OCI-LY3 (cell line): Measurements from ENCODE around the gene ANKRD24.

Experiments
- EZH2phosphoT487 ChIP-seq: fragments of 200-600 bp; shearing (Covaris generic); IDR thresholded peaks from 2 replicates; pipeline ENCODE4 v1.6.1; 2018; ENCODE audit warnings: antibody characterized with exemption, mixed run types, low read depth
- TF ChIP-seq, protein P1 (sequence below): fragments of 200-600, 300-600 bp; sonication (generic); IDR thresholded peaks from 2 replicates; pipeline ENCODE4 v1.5.1; 2014; ENCODE audit warnings: antibody characterized with exemption, low read length, low read depth

DNA sequence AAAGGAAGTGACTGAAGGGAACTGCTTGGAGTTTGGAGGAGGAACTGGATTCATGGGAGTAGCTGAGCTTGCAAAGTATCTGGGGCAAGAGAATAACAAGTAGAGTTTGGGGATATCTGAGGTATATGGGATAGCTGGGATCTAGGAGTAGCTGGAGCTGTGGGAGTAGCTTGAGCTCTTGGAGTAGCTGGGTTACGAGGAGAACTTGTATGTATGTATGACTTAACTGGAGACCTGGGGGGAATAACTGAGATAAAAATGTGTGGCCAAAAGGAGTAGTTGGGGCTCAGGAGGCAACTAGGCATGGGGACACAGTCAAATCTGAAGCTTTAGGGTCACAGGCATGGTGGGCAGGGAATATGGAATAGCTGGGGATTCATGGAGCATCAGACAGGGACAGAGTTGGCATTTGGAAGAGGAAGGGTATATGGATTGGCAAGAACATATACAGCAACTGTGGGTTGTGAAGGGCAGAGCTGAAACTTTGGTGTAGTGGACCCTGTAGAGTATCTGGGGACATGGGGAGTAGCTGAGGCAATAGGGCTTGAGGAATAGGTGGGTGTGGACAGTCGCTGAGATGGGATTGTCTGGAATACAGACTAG lies 18.6 kb downstream of the ANKRD24 start:
- TF ChIP-seq, protein P1, sequence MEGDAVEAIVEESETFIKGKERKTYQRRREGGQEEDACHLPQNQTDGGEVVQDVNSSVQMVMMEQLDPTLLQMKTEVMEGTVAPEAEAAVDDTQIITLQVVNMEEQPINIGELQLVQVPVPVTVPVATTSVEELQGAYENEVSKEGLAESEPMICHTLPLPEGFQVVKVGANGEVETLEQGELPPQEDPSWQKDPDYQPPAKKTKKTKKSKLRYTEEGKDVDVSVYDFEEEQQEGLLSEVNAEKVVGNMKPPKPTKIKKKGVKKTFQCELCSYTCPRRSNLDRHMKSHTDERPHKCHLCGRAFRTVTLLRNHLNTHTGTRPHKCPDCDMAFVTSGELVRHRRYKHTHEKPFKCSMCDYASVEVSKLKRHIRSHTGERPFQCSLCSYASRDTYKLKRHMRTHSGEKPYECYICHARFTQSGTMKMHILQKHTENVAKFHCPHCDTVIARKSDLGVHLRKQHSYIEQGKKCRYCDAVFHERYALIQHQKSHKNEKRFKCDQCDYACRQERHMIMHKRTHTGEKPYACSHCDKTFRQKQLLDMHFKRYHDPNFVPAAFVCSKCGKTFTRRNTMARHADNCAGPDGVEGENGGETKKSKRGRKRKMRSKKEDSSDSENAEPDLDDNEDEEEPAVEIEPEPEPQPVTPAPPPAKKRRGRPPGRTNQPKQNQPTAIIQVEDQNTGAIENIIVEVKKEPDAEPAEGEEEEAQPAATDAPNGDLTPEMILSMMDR = no peak
- TF ChIP-seq EZH2phosphoT487 = no peak
